GM19239 (cell line): ENCODE measurements around the gene TBL1XR1.

Experiments
- DNase-seq: peaks from one replicate; pipeline ENCODE4 v3.0.0; 2011; ENCODE audit warnings: low spot score; ENCODE audit not compliant: insufficient read length
- FAIRE-seq: peaks from 2 replicates; lab custom pipeline; 2011; peaks lifted over from hg19 to GRCh38; lab: Jason Lieb, UNC

TBL1XR1 gene

GRCh38 chr3:177197041-177197726 is at the start of gene TBL1XR1:
TSS of gene TBL1XR1 (minus strand) at chr3:177197482. CDS start at chr3:177064977, 132,505 bp downstream.
- DNase-seq: peak; percentile 97

DNA sequence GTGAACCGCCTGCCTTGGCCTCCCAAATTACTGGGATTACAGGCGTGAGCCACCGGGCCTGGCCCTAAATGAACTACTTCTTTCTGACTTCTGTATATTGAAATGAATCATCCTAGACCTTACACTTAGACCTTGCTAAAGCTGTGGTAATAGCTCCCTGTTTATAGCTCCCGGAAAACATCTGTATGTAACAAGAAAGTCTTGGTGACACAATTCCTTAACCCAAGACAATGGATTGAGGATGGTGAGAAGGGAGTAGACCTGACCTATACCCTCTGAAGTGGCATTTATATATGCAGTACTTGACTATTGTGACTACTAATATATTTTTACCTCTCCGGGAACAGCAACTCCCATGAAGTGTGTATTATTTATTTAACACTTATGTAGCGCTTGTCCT is 48.0 kb upstream of the TBL1XR1 start:
- no peak for FAIRE-seq

More at GRCh38 chr3:177197041-177197726, at the start of gene TBL1XR1:
- peak; percentile 68 for FAIRE-seq

GRCh38 chr3:177244606-177245005 is 47.3 kb upstream of the TBL1XR1 start:
- FAIRE-seq: no peak
- no peak for DNase-seq

More for the DNA sequence above, 48.0 kb upstream of the TBL1XR1 start:
- DNase-seq: no peak

DNA sequence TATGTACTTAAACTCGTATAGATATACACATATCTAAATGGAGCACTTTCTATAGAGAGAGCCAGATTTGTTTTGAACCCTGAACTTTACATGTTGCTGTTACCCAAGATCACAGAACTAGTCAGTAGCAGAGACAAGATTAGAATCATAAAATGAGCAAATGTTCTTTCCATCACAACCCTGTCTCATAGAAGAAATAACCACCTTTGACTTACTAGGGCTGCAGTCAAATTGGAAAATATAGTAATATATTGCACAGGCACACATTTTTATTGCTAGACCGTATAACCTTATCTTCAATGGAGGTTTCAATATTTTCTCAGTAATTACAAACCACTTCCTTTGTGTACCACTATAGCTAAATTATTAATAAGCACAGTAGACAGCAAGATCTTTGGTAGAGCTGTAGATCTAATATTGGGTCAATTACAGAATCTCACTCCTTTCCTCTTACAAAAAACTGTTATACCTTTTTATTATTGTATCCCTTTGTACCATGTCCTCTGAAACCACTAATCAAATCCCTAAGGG is 41.5 kb upstream of the TBL1XR1 start:
- no peak for FAIRE-seq

DNA sequence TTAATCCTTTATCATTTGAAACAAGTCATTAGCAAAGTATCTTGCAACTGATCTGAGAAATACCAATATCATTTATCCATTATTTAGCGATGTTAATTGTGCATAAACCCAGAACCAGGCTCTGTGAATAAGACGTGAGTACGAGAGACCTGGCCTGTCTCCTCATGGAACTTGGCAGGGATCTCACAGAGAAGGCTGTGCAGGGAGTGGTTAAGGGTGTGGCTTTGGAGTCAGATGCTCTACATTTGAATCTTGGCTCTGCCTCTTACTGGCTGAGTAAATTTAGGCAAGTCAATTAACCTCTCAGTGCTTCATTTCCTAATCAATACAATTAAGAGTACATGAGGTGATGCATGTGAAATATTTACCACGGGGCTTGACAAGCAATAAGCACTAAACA is 39.9 kb upstream of the TBL1XR1 start:
- DNase-seq: no peak
- FAIRE-seq: no peak

More for the DNA sequence above, 41.5 kb upstream of the TBL1XR1 start:
- DNase-seq: no peak

DNA sequence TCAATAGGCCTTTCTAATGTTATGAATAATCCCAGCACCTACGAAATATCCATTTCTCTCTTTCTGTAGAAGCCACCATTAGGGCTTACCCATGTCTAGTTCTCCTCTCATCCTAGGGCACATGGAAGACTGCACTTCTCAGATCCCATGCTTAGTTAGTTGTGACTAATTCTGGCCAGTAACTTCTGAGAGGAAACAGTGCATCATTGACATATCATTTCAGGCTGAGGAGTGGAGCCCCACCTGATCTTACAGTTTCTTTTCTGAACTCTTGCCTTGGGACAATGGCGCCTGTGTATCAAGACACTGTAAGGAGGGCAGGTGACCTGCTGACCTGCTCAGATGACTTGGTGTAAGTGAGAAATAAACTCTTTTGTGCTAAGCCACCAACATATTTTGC is 39.4 kb upstream of the TBL1XR1 start:
- no peak for DNase-seq
- no peak for FAIRE-seq

DNA sequence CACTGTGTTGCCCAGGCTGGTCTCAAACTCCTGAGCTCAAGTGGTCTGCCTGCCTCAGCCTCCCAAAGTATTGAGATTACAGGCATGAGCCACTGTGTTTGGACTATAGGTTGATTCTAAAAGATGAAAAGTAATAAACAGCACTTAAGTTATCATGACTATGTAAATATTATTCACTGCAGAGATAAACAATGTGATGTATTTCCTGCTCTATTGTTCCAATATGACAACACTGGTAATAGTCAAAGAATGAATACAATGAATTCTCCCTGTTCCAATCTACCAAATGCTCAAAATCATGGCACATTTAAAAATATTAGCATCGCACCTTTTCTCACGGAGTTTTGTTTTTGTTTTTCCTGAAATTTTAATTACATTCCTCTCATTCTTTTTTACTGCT is 36.8 kb upstream of the TBL1XR1 start:
- DNase-seq (no peak), FAIRE-seq (no peak)

DNA sequence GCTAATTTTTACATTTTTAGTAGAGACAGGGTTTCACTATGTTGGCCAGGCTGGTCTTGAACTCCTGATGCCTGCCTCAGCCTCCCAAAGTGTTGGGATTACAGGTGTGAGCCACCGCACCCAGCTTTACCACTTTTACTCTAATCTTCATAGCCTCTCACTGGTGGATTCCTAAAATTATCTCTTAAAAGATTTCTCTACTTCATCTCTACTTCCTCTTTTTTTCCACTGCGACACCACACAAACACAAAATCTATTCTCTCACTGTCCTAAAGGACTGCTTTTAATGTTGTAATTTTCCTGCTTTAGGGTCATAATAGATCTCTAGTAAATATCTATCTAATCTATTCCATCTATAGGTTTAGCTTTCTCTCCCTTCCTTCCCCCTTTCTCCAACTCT is 34.0 kb upstream of the TBL1XR1 start:
- DNase-seq: no peak
- FAIRE-seq: no peak

- DNase-seq (no peak), FAIRE-seq (no peak)
Measured at GRCh38 chr3:177230641-177231040, 33.4 kb upstream of the TBL1XR1 start.

DNA sequence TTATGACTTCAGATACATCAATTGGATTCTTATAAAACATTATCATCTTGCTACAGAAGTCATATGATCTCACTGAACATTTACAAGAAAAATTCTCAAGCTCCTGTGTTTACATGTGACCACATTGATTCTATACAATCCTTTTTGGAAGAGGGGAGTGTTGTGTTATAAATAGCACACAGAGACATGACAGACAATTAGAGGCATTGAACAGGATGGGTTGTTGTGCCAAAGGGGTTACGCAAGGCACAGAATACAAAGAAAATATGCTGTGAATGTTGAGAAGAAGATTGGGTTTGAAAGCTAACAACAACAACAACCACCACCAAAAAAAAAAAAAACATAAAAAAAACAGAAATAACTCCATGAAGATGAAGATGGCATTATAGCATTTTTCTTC is 32.5 kb upstream of the TBL1XR1 start:
- FAIRE-seq: no peak
- DNase-seq: no peak

DNA sequence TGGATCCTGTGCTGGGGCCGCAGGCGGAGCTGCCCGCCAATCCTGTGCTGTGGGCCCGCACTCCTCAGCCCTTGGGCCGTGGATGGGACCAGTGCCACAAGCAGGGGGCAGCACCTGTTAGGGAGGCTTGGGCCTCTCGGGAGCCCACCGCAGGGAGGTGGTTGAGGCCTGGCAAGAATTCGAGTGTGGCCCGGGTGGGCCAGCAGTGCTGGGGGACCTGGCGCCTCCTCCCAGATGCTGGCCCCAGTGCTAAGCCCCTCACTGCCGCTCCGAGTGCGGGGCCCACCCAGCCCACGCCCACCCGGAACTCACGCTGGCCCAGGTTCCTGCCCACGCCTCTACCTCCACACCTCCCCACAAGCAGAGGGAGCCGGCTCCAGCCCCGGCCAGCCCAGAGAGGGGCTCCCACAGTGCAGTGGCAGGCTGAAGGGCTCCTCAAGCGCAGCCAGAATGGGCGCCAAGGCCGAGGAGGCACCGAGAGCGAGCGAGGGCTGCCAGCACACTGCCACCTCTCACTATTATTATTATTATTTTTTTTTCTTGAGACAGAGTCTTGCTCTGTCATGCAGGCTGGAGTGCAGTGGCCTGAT is 31.4 kb upstream of the TBL1XR1 start:
- DNase-seq (no peak), FAIRE-seq (no peak)

GRCh38 chr3:177224414-177224813 is 27.1 kb upstream of the TBL1XR1 start:
- DNase-seq (no peak), FAIRE-seq (no peak)

- DNase-seq (no peak), FAIRE-seq (no peak)
Measured at GRCh38 chr3:177221744-177222143, 24.5 kb upstream of the TBL1XR1 start.

DNA sequence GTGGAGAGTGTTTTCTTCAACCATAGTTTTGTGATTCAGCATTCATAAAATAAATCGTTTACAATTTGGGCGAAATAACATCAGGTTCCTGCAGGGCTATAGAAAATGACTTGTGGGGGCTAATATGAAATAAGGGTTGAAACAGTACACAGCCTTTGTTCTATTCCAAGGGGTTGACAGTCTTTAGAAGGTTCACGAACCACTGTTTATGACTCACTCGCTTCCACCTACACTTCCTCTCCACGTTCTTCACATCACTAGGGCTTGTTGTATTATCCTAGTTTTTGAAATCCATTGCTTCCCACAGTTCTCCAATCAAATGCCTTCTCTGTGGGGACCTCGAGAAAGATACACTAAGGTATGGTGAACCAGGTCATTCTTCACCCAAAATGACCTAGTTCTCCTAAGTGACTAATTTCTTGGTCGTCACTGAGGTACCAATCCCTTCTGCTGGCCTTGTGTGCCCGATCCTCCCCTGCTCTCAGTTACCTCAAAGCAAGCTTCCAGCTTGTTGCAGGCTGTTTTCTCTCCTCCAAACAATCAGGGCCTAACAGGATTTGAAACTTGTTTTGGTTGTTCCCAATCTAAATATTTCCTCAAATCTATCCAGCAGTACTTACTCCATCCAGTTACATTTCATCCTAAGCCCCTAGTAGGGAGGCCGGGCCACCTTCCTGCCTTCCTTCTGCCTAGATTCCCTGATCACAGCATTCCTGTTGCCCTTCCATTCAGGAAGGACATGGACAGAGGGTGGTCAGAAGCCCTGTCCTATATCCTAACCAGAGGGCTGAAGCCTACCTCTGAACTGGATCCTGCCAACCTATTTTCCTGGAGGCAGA is 23.1 kb upstream of the TBL1XR1 start:
- no peak for DNase-seq
- no peak for FAIRE-seq

- FAIRE-seq (no peak), DNase-seq (no peak)
Measured at GRCh38 chr3:177213801-177214535, 16.7 kb upstream of the TBL1XR1 start.

GRCh38 chr3:177212756-177213155 is 15.5 kb upstream of the TBL1XR1 start:
- FAIRE-seq (no peak), DNase-seq (no peak)

GRCh38 chr3:177212278-177212610 is 15.0 kb upstream of the TBL1XR1 start:
- no peak for DNase-seq
- FAIRE-seq: no peak

DNA sequence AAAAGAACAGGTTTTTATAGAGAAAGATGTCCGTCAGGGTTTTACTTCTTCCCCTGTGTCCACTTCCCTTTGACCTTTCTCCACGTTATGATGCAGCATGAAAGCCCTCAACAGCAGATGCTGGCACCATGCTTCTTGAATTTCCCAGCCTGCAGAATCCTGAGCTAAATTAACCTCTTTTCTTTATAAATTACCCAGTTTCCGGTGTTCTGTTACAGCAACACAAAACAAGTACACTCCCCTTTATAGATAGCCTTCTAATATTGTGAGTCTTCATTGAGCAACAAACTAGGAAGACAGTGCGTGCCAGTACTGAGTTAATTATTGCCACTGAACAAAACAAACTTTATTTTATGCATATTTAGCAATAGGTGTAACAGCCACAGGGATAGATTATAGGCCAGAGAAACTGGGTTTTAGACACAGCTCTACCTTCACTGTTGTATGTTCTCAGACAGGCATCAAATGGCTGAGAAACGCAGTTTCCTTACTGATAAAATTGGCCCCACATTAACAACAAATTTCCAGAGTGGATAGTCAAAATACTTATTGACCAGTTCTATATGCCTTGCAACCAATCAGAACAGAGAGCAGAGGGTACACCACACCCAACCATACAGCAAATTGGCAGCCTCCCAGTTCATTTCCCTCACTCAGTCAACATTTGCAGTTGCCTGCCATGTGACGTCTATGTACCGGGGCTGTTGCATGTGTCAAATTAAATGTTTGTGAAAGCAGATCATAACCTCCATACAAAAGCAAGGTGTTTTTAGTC is 14.4 kb upstream of the TBL1XR1 start:
- FAIRE-seq: no peak

GRCh38 chr3:177210744-177211502 is 13.6 kb upstream of the TBL1XR1 start:
- no peak for DNase-seq
- no peak for FAIRE-seq

More for the DNA sequence above, 14.4 kb upstream of the TBL1XR1 start:
- no peak for DNase-seq
